Measurements from ENCODE around the gene SH3BGRL3.

DNA sequence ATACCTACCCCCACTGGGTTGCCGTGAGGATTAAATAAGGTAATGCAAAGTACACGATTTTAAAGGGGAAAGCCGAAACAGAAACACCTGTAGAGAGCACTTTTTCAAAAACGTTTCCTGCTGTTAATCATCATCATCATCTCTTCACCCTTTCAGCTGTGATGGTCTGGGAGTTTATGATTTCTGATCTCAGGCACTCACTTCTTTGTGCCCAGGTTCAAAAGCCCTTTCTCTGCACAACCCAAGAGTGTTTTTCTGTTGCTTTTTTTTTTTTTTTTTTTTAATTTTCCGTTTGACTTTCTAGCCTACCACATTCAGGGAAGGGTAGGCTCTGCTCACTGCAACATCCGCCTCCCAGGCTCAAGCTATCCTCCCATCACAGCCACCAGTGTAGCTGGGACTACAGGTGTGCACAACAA, 27.5 kb downstream of the SH3BGRL3 start:
- no peak for TF ChIP-seq TBP (CRISPR knock-in tag; IDR thresholded peaks at IDR 0.05)
- TF ChIP-seq ZNF138 (CRISPR knock-in tag; IDR thresholded peaks at IDR 0.05; ENCODE audit: low read depth) = no peak
- TF ChIP-seq, protein P1, sequence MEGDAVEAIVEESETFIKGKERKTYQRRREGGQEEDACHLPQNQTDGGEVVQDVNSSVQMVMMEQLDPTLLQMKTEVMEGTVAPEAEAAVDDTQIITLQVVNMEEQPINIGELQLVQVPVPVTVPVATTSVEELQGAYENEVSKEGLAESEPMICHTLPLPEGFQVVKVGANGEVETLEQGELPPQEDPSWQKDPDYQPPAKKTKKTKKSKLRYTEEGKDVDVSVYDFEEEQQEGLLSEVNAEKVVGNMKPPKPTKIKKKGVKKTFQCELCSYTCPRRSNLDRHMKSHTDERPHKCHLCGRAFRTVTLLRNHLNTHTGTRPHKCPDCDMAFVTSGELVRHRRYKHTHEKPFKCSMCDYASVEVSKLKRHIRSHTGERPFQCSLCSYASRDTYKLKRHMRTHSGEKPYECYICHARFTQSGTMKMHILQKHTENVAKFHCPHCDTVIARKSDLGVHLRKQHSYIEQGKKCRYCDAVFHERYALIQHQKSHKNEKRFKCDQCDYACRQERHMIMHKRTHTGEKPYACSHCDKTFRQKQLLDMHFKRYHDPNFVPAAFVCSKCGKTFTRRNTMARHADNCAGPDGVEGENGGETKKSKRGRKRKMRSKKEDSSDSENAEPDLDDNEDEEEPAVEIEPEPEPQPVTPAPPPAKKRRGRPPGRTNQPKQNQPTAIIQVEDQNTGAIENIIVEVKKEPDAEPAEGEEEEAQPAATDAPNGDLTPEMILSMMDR (CRISPR knock-in tag; IDR thresholded peaks at IDR 0.05) = no peak
- TF ChIP-seq SP1 (IDR thresholded peaks at IDR 0.05) = no peak
- TF ChIP-seq SP1 (CRISPR knock-in tag; IDR thresholded peaks at IDR 0.05) = no peak
- no peak for TF ChIP-seq EZH2 (conservative IDR thresholded peaks at IDR 0.05; ENCODE audit: low read depth, low read length)
- TF ChIP-seq, protein P2, sequence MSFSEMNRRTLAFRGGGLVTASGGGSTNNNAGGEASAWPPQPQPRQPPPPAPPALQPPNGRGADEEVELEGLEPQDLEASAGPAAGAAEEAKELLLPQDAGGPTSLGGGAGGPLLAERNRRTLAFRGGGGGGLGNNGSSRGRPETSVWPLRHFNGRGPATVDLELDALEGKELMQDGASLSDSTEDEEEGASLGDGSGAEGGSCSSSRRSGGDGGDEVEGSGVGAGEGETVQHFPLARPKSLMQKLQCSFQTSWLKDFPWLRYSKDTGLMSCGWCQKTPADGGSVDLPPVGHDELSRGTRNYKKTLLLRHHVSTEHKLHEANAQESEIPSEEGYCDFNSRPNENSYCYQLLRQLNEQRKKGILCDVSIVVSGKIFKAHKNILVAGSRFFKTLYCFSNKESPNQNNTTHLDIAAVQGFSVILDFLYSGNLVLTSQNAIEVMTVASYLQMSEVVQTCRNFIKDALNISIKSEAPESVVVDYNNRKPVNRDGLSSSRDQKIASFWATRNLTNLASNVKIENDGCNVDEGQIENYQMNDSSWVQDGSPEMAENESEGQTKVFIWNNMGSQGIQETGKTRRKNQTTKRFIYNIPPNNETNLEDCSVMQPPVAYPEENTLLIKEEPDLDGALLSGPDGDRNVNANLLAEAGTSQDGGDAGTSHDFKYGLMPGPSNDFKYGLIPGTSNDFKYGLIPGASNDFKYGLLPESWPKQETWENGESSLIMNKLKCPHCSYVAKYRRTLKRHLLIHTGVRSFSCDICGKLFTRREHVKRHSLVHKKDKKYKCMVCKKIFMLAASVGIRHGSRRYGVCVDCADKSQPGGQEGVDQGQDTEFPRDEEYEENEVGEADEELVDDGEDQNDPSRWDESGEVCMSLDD (CRISPR knock-in tag; IDR thresholded peaks at IDR 0.05; ENCODE audit: borderline replicate concordance) = no peak
- TF ChIP-seq REXO4 (CRISPR knock-in tag; IDR thresholded peaks at IDR 0.05; ENCODE audit: borderline replicate concordance) = no peak
- no peak for TF ChIP-seq KDM5A (IDR thresholded peaks at IDR 0.05; ENCODE audit: borderline replicate concordance, low read length)
- TF ChIP-seq KAT8 (CRISPR knock-in tag; IDR thresholded peaks at IDR 0.05) = no peak
- no peak for TF ChIP-seq HMGA1 (CRISPR knock-in tag; conservative IDR thresholded peaks at IDR 0.05)
- no peak for TF ChIP-seq NFE2L1 (CRISPR knock-in tag; IDR thresholded peaks at IDR 0.05; ENCODE audit: borderline replicate concordance)
- TF ChIP-seq POLR2A (IDR thresholded peaks at IDR 0.05; ENCODE audit: insufficient read depth in 1 of 2, low read depth in 2 of 2, low read length in 2 of 2) = no peak
